Measurements from ENCODE around the gene GHITM. TPM values are rescaled to one million over a fixed set of nuclear protein-coding genes. Genes with fewer than 3 reads are reported as not detected.

Gene GHITM
- total RNA-seq, 1 experiment from 2014 or later = 127 TPM

DNA sequence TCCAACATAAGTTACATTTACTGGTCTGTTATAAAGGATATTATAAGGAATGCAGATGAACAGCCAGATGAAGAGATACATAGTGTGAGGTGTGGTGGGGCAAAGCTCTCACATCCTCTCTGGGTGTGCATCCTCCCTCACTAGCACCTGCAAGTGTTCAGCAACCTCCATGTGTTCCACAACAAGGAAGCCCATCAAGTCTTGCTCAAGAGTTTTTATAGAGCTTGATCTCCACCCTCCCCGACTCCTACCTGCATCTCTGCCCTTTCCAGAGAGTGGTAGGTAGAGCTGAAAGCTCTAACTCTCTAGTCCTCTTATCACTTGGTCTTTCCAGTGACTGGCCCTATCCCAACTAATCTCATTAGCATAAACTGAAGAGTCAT is 12.5 kb upstream of the GHITM start:
- TF ChIP-seq, protein P1, sequence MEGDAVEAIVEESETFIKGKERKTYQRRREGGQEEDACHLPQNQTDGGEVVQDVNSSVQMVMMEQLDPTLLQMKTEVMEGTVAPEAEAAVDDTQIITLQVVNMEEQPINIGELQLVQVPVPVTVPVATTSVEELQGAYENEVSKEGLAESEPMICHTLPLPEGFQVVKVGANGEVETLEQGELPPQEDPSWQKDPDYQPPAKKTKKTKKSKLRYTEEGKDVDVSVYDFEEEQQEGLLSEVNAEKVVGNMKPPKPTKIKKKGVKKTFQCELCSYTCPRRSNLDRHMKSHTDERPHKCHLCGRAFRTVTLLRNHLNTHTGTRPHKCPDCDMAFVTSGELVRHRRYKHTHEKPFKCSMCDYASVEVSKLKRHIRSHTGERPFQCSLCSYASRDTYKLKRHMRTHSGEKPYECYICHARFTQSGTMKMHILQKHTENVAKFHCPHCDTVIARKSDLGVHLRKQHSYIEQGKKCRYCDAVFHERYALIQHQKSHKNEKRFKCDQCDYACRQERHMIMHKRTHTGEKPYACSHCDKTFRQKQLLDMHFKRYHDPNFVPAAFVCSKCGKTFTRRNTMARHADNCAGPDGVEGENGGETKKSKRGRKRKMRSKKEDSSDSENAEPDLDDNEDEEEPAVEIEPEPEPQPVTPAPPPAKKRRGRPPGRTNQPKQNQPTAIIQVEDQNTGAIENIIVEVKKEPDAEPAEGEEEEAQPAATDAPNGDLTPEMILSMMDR (conservative IDR thresholded peaks at IDR 0.05; ENCODE audit: low read depth, low read length) = no peak
- TF ChIP-seq EZH2 (IDR thresholded peaks at IDR 0.05; ENCODE audit: borderline replicate concordance, low read depth, low read length, poor library complexity, severe bottlenecking) = no peak
- no peaks in the 10 kb centered on the region for H3K4me1 ChIP-seq (ENCODE audit: insufficient read depth, low read length, poor library complexity, severe bottlenecking)
- DNase-seq (ENCODE audit: low spot score) = no peak
- H3K36me3 ChIP-seq (ENCODE audit: insufficient read depth, low read length, poor library complexity, severe bottlenecking) = no peaks in the 10 kb centered on the region
- BruUV-seq (replicated peaks) = no TSS peak
- H3K27me3 ChIP-seq (replicated peaks; ENCODE audit: insufficient read depth, low read depth, low read length, poor library complexity) = no peaks in the 10 kb centered on the region
- ChIA-PET CTCF (no interaction called here), POLR2A (ENCODE audit: low non-redundant PET) (no interaction called here)
- H3K27ac ChIP-seq (ENCODE audit: low read depth, low read length, poor library complexity, severe bottlenecking) = no peak overlapping the region
- H3K9me3 ChIP-seq (ENCODE audit: low read depth, low read length, poor library complexity, severe bottlenecking) = peaks cover 7% of the 10 kb centered on the region
- H3K4me3 ChIP-seq (ENCODE audit: low read depth, low read length, poor library complexity, severe bottlenecking) = no peak overlapping the region
- intact Hi-C loops (cut with micrococcal nuclease; ENCODE audit: unreplicated experiment) = no loop called here

- H3K4me3 ChIP-seq (ENCODE audit: low read depth, low read length, poor library complexity, severe bottlenecking) = no peak overlapping the region
- no peak for DNase-seq (ENCODE audit: low spot score)
- BruUV-seq (replicated peaks) = no TSS peak
- no peak overlapping the region for H3K27ac ChIP-seq (ENCODE audit: low read depth, low read length, poor library complexity, severe bottlenecking)
- H3K36me3 ChIP-seq (ENCODE audit: insufficient read depth, low read length, poor library complexity, severe bottlenecking) = no peaks in the 10 kb centered on the region
- ChIA-PET CTCF (no interaction called here), POLR2A (ENCODE audit: low non-redundant PET) (no interaction called here)
- no peaks in the 10 kb centered on the region for H3K9me3 ChIP-seq (ENCODE audit: low read depth, low read length, poor library complexity, severe bottlenecking)
- peaks cover 4% of the 10 kb centered on the region for H3K4me1 ChIP-seq (ENCODE audit: insufficient read depth, low read length, poor library complexity, severe bottlenecking)
- H3K27me3 ChIP-seq (replicated peaks; ENCODE audit: insufficient read depth, low read depth, low read length, poor library complexity) = no peaks in the 10 kb centered on the region
- no peak for TF ChIP-seq EZH2 (IDR thresholded peaks at IDR 0.05; ENCODE audit: borderline replicate concordance, low read depth, low read length, poor library complexity, severe bottlenecking)
- TF ChIP-seq, protein P1 (conservative IDR thresholded peaks at IDR 0.05; ENCODE audit: low read depth, low read length) = no peak
- intact Hi-C loops (cut with micrococcal nuclease; ENCODE audit: unreplicated experiment) = no loop called here
Observed at GRCh38 chr10:84135836-84136235, 3.5 kb upstream of the GHITM start.

DNA sequence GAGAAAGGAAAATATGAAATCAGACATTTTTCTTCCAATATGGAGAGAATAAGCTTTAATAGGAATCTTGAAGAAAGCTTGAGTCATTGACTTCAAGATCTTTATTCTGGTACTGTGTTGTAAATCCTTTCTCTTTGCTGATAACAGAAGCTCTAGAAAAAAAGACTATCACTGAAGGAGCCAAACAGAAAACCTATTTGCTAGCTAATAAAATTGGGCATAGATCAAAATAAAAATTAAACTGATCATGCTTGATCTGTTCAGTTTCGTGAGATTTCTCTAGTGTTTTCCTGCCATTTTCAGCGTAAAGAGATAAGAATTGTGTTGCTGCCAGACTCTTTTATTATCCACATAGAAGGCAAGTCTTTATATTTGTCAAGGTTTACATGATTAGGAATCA is 1.5 kb upstream of the GHITM start:
- H3K27ac ChIP-seq (ENCODE audit: low read depth, low read length, poor library complexity, severe bottlenecking) = no peak overlapping the region
- peaks cover 5% of the 10 kb centered on the region for H3K36me3 ChIP-seq (ENCODE audit: insufficient read depth, low read length, poor library complexity, severe bottlenecking)
- intact Hi-C loops (cut with micrococcal nuclease; ENCODE audit: unreplicated experiment) = no loop called here
- DNase-seq (ENCODE audit: low spot score) = no peak
- TF ChIP-seq, protein P1 (conservative IDR thresholded peaks at IDR 0.05; ENCODE audit: low read depth, low read length) = no peak
- TF ChIP-seq EZH2 (IDR thresholded peaks at IDR 0.05; ENCODE audit: borderline replicate concordance, low read depth, low read length, poor library complexity, severe bottlenecking) = no peak
- no peak overlapping the region for H3K4me3 ChIP-seq (ENCODE audit: low read depth, low read length, poor library complexity, severe bottlenecking)
- BruUV-seq (replicated peaks) = no TSS peak
- H3K9me3 ChIP-seq (ENCODE audit: low read depth, low read length, poor library complexity, severe bottlenecking) = no peaks in the 10 kb centered on the region
- H3K27me3 ChIP-seq (replicated peaks; ENCODE audit: insufficient read depth, low read depth, low read length, poor library complexity) = no peaks in the 10 kb centered on the region
- POLR2A ChIA-PET (ENCODE audit: low non-redundant PET) = no interaction called here
- H3K4me1 ChIP-seq (ENCODE audit: insufficient read depth, low read length, poor library complexity, severe bottlenecking) = peaks cover 7% of the 10 kb centered on the region
- CTCF ChIA-PET = no interaction called here
